T-helper 2 cell treated with Interferon-gamma antibody and Interleukin-4, amounts not matched to agents 5 μg/mL and 100 μg/mL, for 36 hours (primary cell): ENCODE measurements around the gene VAV3.
"Not testable (repeated sequence)": the region's sequence is repeated elsewhere in the genome, so short reads cannot be mapped to it uniquely, and the experiment has no call there.

Experiments
- DNase-seq: peaks from one replicate; pipeline ENCODE4 v3.0.0; 2021; ENCODE audit warnings: low spot score
- H3K27ac Mint-ChIP-seq: one replicate; pipeline ENCODE4 v1.8.0; 2021; ENCODE audit warnings: mild to moderate bottlenecking, mixed read lengths
- H3K27me3 Mint-ChIP-seq: one replicate; pipeline ENCODE4 v1.8.0; 2021; ENCODE audit warnings: low read depth, mixed read lengths
- H3K36me3 Mint-ChIP-seq: one replicate; pipeline ENCODE4 v1.8.0; 2021; ENCODE audit warnings: low read depth, mixed read lengths
- H3K4me1 Mint-ChIP-seq: one replicate; pipeline ENCODE4 v1.8.0; 2021; ENCODE audit warnings: low read depth, mixed read lengths
- H3K4me3 Mint-ChIP-seq: one replicate; pipeline ENCODE4 v1.8.0; 2022; ENCODE audit warnings: mild to moderate bottlenecking, moderate library complexity, mixed read lengths
- H3K9me3 Mint-ChIP-seq: one replicate; pipeline ENCODE4 v1.8.0; 2021; ENCODE audit warnings: mixed read lengths

The VAV3 gene

GRCh38 chr1:107661158-107661557 is 303.8 kb downstream of the VAV3 start:
- Mint-ChIP-seq H3K36me3 (no peaks in the 10 kb centered on the region), H3K4me3 (no peak overlapping the region), H3K4me1 (no peaks in the 10 kb centered on the region), H3K27me3 (no peaks in the 10 kb centered on the region), H3K9me3 (no peaks in the 10 kb centered on the region), H3K27ac (no peak overlapping the region)
- no peak for DNase-seq

GRCh38 chr1:107659961-107660360 is 305.0 kb downstream of the VAV3 start:
- H3K4me3 Mint-ChIP-seq: no peak overlapping the region
- no peaks in the 10 kb centered on the region for H3K36me3 Mint-ChIP-seq
- DNase-seq: no peak
- no peaks in the 10 kb centered on the region for H3K4me1 Mint-ChIP-seq
- H3K9me3 Mint-ChIP-seq: no peaks in the 10 kb centered on the region
- H3K27me3 Mint-ChIP-seq: no peaks in the 10 kb centered on the region
- H3K27ac Mint-ChIP-seq: no peak overlapping the region

GRCh38 chr1:107657356-107657755 is 307.6 kb downstream of the VAV3 start:
- no peaks in the 10 kb centered on the region for H3K27me3 Mint-ChIP-seq
- H3K4me3 Mint-ChIP-seq: no peak overlapping the region
- H3K4me1 Mint-ChIP-seq: no peaks in the 10 kb centered on the region
- no peak for DNase-seq
- no peaks in the 10 kb centered on the region for H3K36me3 Mint-ChIP-seq
- H3K27ac Mint-ChIP-seq: no peak overlapping the region
- H3K9me3 Mint-ChIP-seq: no peaks in the 10 kb centered on the region

GRCh38 chr1:107653765-107654164 is 311.2 kb downstream of the VAV3 start:
- Mint-ChIP-seq H3K36me3 (no peaks in the 10 kb centered on the region), H3K4me1 (no peaks in the 10 kb centered on the region), H3K27ac (no peak overlapping the region)

GRCh38 chr1:107653005-107653404 is 312.0 kb downstream of the VAV3 start:
- Mint-ChIP-seq H3K4me1 (no peaks in the 10 kb centered on the region), H3K27me3 (no peaks in the 10 kb centered on the region), H3K36me3 (no peaks in the 10 kb centered on the region), H3K27ac (no peak overlapping the region), H3K4me3 (no peak overlapping the region), H3K9me3 (no peaks in the 10 kb centered on the region)
- DNase-seq: no peak

More at GRCh38 chr1:107653765-107654164, 311.2 kb downstream of the VAV3 start:
- Mint-ChIP-seq H3K9me3 (no peaks in the 10 kb centered on the region), H3K4me3 (no peak overlapping the region), H3K27me3 (no peaks in the 10 kb centered on the region)
- DNase-seq: no peak

GRCh38 chr1:107650825-107651224 is 314.2 kb downstream of the VAV3 start:
- not testable (repeated sequence) for H3K9me3 Mint-ChIP-seq, H3K4me3 Mint-ChIP-seq, DNase-seq, H3K4me1 Mint-ChIP-seq, H3K27me3 Mint-ChIP-seq, H3K27ac Mint-ChIP-seq, H3K36me3 Mint-ChIP-seq

- no peaks in the 10 kb centered on the region for H3K4me1 Mint-ChIP-seq
- H3K27me3 Mint-ChIP-seq: peaks cover 2% of the 10 kb centered on the region
- H3K9me3 Mint-ChIP-seq: no peaks in the 10 kb centered on the region
- no peak overlapping the region for H3K4me3 Mint-ChIP-seq
- H3K27ac Mint-ChIP-seq: no peak overlapping the region
- DNase-seq: no peak
- no peaks in the 10 kb centered on the region for H3K36me3 Mint-ChIP-seq
Measured at GRCh38 chr1:107649023-107649422, 316.0 kb downstream of the VAV3 start.

GRCh38 chr1:107648071-107648470 is 316.9 kb downstream of the VAV3 start:
- Mint-ChIP-seq H3K27ac (no peak overlapping the region), H3K36me3 (no peaks in the 10 kb centered on the region), H3K4me3 (no peak overlapping the region), H3K9me3 (no peaks in the 10 kb centered on the region), H3K4me1 (no peaks in the 10 kb centered on the region), H3K27me3 (peaks cover 2% of the 10 kb centered on the region)
- DNase-seq: no peak

GRCh38 chr1:107647012-107647411 is 318.0 kb downstream of the VAV3 start:
- Mint-ChIP-seq H3K4me1 (no peaks in the 10 kb centered on the region), H3K36me3 (no peaks in the 10 kb centered on the region), H3K27me3 (peaks cover 2% of the 10 kb centered on the region), H3K4me3 (no peak overlapping the region), H3K9me3 (no peaks in the 10 kb centered on the region), H3K27ac (no peak overlapping the region)
- no peak for DNase-seq

- H3K27ac Mint-ChIP-seq: no peak overlapping the region
- peaks cover 2% of the 10 kb centered on the region for H3K27me3 Mint-ChIP-seq
- no peaks in the 10 kb centered on the region for H3K4me1 Mint-ChIP-seq
- DNase-seq: no peak
- no peaks in the 10 kb centered on the region for H3K36me3 Mint-ChIP-seq
- H3K4me3 Mint-ChIP-seq: no peak overlapping the region
- no peaks in the 10 kb centered on the region for H3K9me3 Mint-ChIP-seq
Measured at GRCh38 chr1:107643766-107644165, 321.2 kb downstream of the VAV3 start.

GRCh38 chr1:107640207-107640606 is 324.8 kb downstream of the VAV3 start:
- Mint-ChIP-seq H3K4me1 (no peaks in the 10 kb centered on the region), H3K36me3 (no peaks in the 10 kb centered on the region), H3K27ac (no peak overlapping the region), H3K9me3 (no peaks in the 10 kb centered on the region), H3K27me3 (no peaks in the 10 kb centered on the region), H3K4me3 (no peak overlapping the region)
- DNase-seq: no peak

- Mint-ChIP-seq H3K4me1 (no peaks in the 10 kb centered on the region), H3K27ac (no peak overlapping the region), H3K4me3 (no peak overlapping the region), H3K36me3 (no peaks in the 10 kb centered on the region), H3K9me3 (no peaks in the 10 kb centered on the region), H3K27me3 (no peaks in the 10 kb centered on the region)
- DNase-seq: no peak
Measured at GRCh38 chr1:107637101-107637500, 327.9 kb downstream of the VAV3 start.

- DNase-seq: no peak
- Mint-ChIP-seq H3K9me3 (no peaks in the 10 kb centered on the region), H3K4me1 (no peaks in the 10 kb centered on the region), H3K27me3 (peaks cover 2% of the 10 kb centered on the region), H3K27ac (no peak overlapping the region), H3K36me3 (no peaks in the 10 kb centered on the region), H3K4me3 (no peak overlapping the region)
Measured at GRCh38 chr1:107633596-107633995, 331.4 kb downstream of the VAV3 start.

- Mint-ChIP-seq H3K36me3 (no peaks in the 10 kb centered on the region), H3K4me1 (peaks cover 8% of the 10 kb centered on the region), H3K27ac (no peak overlapping the region), H3K4me3 (no peak overlapping the region), H3K9me3 (no peaks in the 10 kb centered on the region), H3K27me3 (peaks cover 6% of the 10 kb centered on the region)
- DNase-seq: no peak
Measured at GRCh38 chr1:107626073-107626796, 338.7 kb downstream of the VAV3 start.

- Mint-ChIP-seq H3K4me1 (peaks cover 8% of the 10 kb centered on the region), H3K36me3 (no peaks in the 10 kb centered on the region), H3K27ac (no peak overlapping the region), H3K4me3 (no peak overlapping the region), H3K9me3 (no peaks in the 10 kb centered on the region), H3K27me3 (peaks cover 8% of the 10 kb centered on the region)
- no peak for DNase-seq
Measured at GRCh38 chr1:107625405-107626029, 339.5 kb downstream of the VAV3 start.
